H54 (cell line): ENCODE measurements around the gene RNF212.

Experiments used
- DNase-seq: peaks from one replicate; pipeline ENCODE4 v3.0.0; 2011; ENCODE audit warnings: low spot score, mixed read lengths; ENCODE audit not compliant: insufficient read length
- FAIRE-seq: peaks from 3 replicates; lab custom pipeline; 2011; peaks lifted over from hg19 to GRCh38; lab: Jason Lieb, UNC
- POLR2A ChIP-seq: IDR thresholded peaks from 2 replicates; pipeline ENCODE4 v1.6.1; 2011; ENCODE audit warnings: low read depth, mild to moderate bottlenecking, low read length

The RNF212 gene

DNA sequence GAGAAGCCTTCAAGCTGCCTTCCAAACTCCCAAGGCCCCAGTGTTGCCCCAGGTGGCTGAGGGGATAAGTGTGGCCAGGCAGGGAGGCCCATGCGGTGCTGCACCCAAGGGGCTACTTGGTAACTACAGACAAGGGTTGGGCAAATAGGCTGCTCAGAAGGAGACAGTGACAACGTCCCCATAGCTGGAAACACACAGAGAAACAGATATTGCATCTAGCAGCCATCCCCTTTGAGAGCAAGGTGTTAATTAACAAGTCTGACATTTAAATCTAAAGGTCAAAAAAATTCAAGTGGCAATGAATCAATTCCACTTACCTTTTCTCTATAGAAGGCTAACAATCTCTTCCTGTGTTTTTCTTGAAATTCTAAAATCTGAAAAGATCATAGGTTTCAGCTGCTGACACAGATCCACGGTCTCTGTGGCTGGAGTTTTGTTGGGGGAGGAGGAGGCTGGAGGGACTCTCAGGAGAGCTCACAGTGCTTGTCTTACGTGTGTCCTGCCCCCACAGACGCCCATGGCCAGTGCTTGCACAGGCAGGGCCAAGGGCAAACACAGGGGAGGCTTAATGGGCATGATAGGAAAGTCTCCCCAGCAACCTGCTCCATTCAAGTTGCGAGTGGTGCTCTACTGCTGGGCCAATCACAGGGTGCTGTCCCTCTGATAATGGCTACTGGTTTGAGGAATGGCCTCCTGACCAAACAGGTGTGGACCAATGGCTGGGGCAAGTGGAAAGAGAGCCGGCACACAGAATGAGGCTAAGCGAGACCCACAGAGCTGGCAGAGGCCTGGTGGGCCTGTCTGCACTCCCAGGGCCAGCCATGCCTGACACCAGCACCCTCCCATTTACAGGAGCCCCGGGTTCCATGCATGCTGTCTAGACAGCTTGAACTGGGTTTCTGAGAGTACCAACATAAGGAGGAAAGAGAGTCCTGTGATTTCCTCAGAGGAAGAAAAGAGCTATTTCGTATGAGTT is 22.6 kb downstream of the RNF212 start:
- DNase-seq (no peak), FAIRE-seq (no peak)
- no peak for TF ChIP-seq POLR2A

DNA sequence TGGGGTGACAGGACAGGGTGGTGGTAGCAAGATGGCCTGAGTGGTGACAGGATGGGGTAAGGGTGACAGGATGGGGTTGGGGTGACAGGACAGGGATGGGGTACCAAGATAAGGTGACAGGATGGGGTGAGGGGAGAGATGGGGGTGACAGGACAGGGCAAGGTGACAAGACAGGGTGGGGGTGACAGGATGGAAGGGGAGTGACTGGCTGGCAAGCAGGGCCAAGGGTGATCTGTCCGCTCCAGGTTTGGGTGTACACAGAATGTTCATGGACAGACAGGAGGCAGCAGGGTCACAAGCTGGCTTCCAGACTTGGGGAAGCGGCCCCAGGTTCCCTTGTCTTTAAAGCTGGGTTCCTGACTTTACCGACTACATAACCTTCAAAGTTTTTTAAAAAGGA is 23.3 kb downstream of the RNF212 start:
- no peak for FAIRE-seq

DNA sequence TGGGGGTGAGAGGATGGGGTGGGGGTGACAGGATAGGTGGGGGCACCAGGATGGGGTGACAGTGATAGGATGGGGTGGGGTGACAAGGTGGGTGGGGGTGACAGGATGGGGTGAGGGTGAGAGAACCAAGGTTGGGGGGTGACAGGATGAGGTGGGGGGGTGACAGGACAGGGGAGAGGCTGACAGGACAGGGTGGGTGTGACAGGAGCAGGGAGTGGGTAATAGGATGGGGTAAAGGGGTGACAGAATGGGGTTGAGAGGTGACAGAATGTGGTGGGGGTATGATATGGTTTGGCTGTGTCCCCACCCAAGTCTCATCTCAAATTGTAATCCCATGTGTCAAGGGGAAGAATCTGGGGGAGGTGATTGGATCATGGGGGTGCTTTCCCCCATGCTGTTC is 26.0 kb downstream of the RNF212 start:
- FAIRE-seq, result no peak
- no peak for TF ChIP-seq POLR2A
- no peak for DNase-seq

More for the DNA sequence above, 23.3 kb downstream of the RNF212 start:
- no peak for DNase-seq
- no peak for TF ChIP-seq POLR2A

DNA sequence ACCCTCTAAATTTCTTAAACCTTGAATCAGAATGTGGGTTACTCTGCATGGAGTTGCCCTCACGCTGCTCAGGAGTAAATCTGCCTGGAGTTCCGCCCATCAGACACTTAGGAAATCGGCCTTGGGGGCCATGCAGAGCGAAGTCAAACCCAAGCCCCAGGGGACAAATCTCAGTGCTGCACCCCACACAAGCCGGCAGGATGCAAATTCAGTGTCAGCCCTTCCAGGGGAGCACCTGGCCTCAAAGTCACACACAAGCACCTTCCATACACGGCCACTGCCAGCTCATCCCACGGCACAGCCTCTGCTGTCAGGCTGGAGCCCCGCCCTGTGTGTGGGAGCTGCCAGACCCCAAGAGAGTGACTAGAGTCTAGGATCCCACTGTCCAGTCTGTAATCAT is 27.4 kb downstream of the RNF212 start:
- FAIRE-seq (no peak), DNase-seq (no peak)
- TF ChIP-seq POLR2A, result no peak

DNA sequence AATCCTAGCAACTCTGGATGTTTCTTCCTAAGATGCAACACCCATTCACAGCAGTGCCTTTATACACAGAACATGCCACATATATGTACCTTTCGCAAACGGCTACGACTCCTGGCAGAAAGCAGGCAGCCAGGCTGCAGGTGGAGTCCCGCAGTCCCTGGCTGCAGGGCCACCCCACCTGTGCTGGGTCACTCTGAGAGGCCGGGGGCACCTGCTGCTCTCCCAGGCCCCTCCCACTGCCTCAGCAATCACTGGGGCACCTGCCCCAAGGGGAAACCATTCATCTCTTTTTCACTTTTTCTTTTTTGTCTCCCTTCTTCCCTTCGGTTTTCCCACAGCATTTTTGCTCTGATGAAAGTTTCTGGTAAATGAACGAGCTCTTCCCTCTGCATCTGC is 28.0 kb downstream of the RNF212 start:
- no peak for FAIRE-seq
- TF ChIP-seq POLR2A, result no peak
- no peak for DNase-seq

GRCh38 chr4:1084796-1085403 is 28.5 kb downstream of the RNF212 start:
- FAIRE-seq, result no peak
- no peak for TF ChIP-seq POLR2A
- DNase-seq, result no peak

DNA sequence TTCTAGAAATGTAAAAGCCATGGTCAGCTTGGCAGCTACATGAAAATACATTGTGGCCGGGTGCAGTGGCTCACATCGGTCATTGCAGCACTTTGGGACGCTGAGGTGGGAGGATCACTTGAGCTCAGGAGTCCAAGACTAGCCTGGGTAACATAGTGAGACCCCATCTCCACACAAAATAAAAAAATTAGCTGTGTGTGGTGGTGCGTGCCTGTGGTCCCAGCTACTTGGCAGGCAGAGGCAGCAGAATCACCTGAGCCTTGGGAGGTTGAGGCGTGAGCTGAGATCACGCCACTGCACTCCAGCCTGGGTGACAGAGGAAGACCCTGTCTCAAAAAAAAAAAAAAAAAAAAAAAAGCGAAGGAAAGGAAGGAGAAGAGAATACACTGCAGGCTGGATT is 29.0 kb downstream of the RNF212 start:
- DNase-seq (no peak), FAIRE-seq (no peak)
- TF ChIP-seq POLR2A, result no peak

DNA sequence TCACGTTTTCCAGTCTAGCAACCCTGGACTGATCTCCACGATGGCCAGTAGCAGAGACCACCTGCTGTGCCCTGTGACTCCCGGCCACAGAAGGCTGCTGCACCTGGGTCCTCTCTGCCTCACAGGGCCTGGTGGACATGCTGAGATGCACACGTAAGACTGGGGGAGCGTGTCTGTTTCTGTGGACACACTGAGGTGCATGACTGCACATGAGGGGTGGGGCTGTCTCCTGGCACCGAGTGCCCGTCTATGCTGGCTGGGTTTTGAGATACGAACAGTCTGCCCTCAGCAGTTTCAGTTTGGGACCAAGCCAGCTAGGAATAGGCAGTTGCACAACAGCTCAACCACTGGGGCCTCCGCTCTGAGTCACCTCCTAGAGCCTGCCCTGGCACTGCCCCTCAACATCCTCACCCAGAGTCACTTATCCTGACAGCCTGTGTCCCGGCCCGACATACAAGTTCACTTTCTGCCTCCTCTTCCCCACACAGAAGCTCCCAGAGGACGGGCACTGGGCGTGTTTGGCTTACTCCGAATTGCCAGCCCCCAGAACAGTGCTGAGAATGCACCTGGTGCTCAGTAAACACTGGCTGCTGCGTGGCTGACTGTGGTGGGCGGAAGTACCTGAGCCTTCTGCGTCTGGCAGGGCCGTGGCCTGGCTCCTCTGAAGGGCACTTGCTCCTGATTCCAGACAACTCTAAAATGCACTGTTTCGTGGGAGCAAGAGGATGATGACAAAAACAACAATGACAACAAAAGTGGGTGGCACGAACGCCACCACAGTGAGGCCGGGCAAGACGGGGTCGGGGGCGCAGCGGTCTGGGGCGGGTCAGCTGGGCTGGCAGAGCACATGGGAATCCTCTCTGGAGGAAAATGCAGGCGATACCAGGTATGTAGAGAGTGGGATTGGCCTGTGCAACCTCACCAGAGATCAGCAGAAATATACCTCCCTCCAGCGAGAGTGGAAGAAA is 30.9 kb downstream of the RNF212 start:
- FAIRE-seq, result peak; percentile 50
- TF ChIP-seq POLR2A, result no peak
- DNase-seq, result peak; percentile 89

- TF ChIP-seq POLR2A, result no peak
- peak; percentile 27 for DNase-seq
- FAIRE-seq, result no peak
Measured at GRCh38 chr4:1081689-1082040, 31.7 kb downstream of the RNF212 start.

- FAIRE-seq (no peak), DNase-seq (peak; percentile 36)
- TF ChIP-seq POLR2A, result no peak
Measured at GRCh38 chr4:1080961-1081688, 32.2 kb downstream of the RNF212 start.

DNA sequence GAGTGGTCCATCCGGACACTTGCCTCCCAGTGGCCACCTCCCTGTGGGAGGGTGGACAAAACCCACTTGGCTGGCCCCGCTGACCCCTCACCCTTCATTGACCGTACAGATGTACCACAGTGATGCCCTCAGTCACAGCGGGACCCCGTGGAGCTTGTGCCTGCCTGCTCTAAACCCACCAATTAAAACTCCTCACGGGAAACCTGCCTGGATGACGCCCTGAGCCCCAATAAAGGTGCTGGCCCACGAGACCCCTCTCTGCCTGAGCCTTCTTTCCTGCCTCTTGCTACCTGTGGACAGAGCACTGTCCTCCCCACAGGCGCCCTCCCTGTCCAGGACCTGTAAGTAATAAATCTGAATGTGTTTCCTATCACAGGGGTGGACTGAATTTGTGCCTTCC is 32.9 kb downstream of the RNF212 start:
- DNase-seq (no peak), FAIRE-seq (no peak)
- TF ChIP-seq POLR2A, result no peak

GRCh38 chr4:1079711-1080265 is 33.6 kb downstream of the RNF212 start:
- FAIRE-seq, result no peak
- no peak for DNase-seq
- no peak for TF ChIP-seq POLR2A

GRCh38 chr4:1078490-1078889 is 34.9 kb downstream of the RNF212 start:
- no peak for FAIRE-seq
- no peak for TF ChIP-seq POLR2A
- DNase-seq, result no peak
